Activated CD8-positive, alpha-beta T cell treated with anti-CD3 and anti-CD28 coated beads for 36 hours (primary cell): ENCODE results near the gene TMEM267. TPM values are rescaled to one million over a fixed set of nuclear protein-coding genes. Genes with fewer than 3 reads are reported as not detected.

ENCODE experiments used
- ATAC-seq: fragments of 200-7000 bp; cut with Tn5 transposase; one replicate; pipeline ENCODE4 v1.10.0; 2021; ENCODE audit warnings: mild to moderate bottlenecking, moderate library complexity
- CTCF ChIA-PET: fragments of 350-600 bp; sonication (Branson Sonifier 250); formaldehyde crosslinking; loops from one replicate; lab custom pipeline; 2021; ENCODE audit warnings: antibody characterized with exemption; lab: Charles Lee
- POLR2A ChIA-PET: fragments of 350-600 bp; sonication (Branson Sonifier 250); formaldehyde crosslinking; loops from one replicate; lab custom pipeline; 2021; ENCODE audit warnings: antibody characterized with exemption; lab: Charles Lee
- DNase-seq: peaks from one replicate; pipeline ENCODE4 v3.0.0-alpha.2; 2020
- H3K27ac Mint-ChIP-seq: one replicate; pipeline ENCODE4 v1.8.0; 2021; ENCODE audit warnings: mild to moderate bottlenecking, mixed read lengths
- H3K27me3 Mint-ChIP-seq: one replicate; pipeline ENCODE4 v1.8.0; 2021; ENCODE audit warnings: mixed read lengths
- H3K36me3 Mint-ChIP-seq: one replicate; pipeline ENCODE4 v1.8.0; 2021; ENCODE audit warnings: low read depth, mixed read lengths
- H3K4me1 Mint-ChIP-seq: one replicate; pipeline ENCODE4 v1.8.0; 2021; ENCODE audit warnings: low read depth, mixed read lengths
- H3K4me3 Mint-ChIP-seq: one replicate; pipeline ENCODE4 v1.8.0; 2021; ENCODE audit warnings: mild to moderate bottlenecking, moderate library complexity, mixed read lengths
- H3K9me3 Mint-ChIP-seq: one replicate; pipeline ENCODE4 v1.8.0; 2021; ENCODE audit warnings: mixed read lengths
- intact Hi-C: fragments of 100-400 bp; cut with micrococcal nuclease; formaldehyde crosslinking; loops from one replicate; pipeline ENCODE4 v1.10.0; 2022
- total RNA-seq, 2 experiments: library from RNA; stranded (reverse); gene quantifications; one replicate each; pipeline ENCODE4 v1.2.3, GENCODE V29; 2021
- TF ChIP-seq, protein P1 (sequence below): fragments of 200-600 bp; IDR thresholded peaks from one replicate; pipeline ENCODE4 v1.8.0; 2022; ENCODE audit warnings: antibody characterized with exemption, mild to moderate bottlenecking

The TMEM267 gene
- total RNA-seq, 2 experiments from 2014 or later: 14.4 to 20.0 TPM

GRCh38 chr5:43396762-43397304 lies 86.8 kb downstream of the TMEM267 start:
- ChIA-PET POLR2A (interaction anchor here (0.6 to 1.4 kb wide), 8 partner anchors 16 to 287 kb away, joined by 3 to 6 read pairs (median 3); partner anchors contain the start of genes HMGCS1 and TMEM267), CTCF (interaction anchor here (0.7 to 1.8 kb wide), 5 partner anchors 84 to 488 kb away, joined by 3 to 7 read pairs (median 3); partner anchors contain the start of genes HMGCS1 and TMEM267)
- TF ChIP-seq, protein P1, sequence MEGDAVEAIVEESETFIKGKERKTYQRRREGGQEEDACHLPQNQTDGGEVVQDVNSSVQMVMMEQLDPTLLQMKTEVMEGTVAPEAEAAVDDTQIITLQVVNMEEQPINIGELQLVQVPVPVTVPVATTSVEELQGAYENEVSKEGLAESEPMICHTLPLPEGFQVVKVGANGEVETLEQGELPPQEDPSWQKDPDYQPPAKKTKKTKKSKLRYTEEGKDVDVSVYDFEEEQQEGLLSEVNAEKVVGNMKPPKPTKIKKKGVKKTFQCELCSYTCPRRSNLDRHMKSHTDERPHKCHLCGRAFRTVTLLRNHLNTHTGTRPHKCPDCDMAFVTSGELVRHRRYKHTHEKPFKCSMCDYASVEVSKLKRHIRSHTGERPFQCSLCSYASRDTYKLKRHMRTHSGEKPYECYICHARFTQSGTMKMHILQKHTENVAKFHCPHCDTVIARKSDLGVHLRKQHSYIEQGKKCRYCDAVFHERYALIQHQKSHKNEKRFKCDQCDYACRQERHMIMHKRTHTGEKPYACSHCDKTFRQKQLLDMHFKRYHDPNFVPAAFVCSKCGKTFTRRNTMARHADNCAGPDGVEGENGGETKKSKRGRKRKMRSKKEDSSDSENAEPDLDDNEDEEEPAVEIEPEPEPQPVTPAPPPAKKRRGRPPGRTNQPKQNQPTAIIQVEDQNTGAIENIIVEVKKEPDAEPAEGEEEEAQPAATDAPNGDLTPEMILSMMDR: no peak
- peak overlapping the region; percentile 95 for H3K27ac Mint-ChIP-seq
- intact Hi-C loops: loop anchor here (5.0 to 10.0 kb wide), 2 partner anchors 85 to 322 kb away; partner anchors contain the start of gene TMEM267
- DNase-seq (peak; percentile 80), ATAC-seq (peak; percentile 97)
- peaks cover 10% of the 10 kb centered on the region for H3K36me3 Mint-ChIP-seq
- H3K4me1 Mint-ChIP-seq: peaks cover 29% of the 10 kb centered on the region
- no peaks in the 10 kb centered on the region for H3K9me3 Mint-ChIP-seq
- H3K27me3 Mint-ChIP-seq: no peaks in the 10 kb centered on the region
- H3K4me3 Mint-ChIP-seq: peak overlapping the region; percentile 89

Other genes starting within 250 kb of the TMEM267 start
- 10 to 100 TPM; 63.6 to 65.7 TPM for gene HMGCS1, start 170.5 kb downstream of the TMEM267 start, total RNA-seq
- gene CCL28, start 71.5 kb downstream of the TMEM267 start, total RNA-seq: 10 to 100 TPM; 12.4 to 15.0 TPM
- gene C5orf34, start 31.3 kb upstream of the TMEM267 start, total RNA-seq: 10 to 100 TPM in 1 of 2 experiments, 1 to 10 TPM in 1; 9.1 to 10.5 TPM
- gene PAIP1, start 73.2 kb upstream of the TMEM267 start, total RNA-seq: 10 to 100 TPM; 43.6 to 44.6 TPM
- 10 to 100 TPM; 72.0 to 78.4 TPM for gene NNT, start 119.3 kb upstream of the TMEM267 start, total RNA-seq